Mesendoderm (in vitro differentiated cells): Measurements from ENCODE around the gene ATPAF1.
A peak's percentile ranks its signal among the peaks of the same experiment; 100 is the strongest.

ENCODE experiments used
- DNase-seq: peaks from one replicate; pipeline ENCODE4 v3.0.0; 2013
- H2AK5ac ChIP-seq: 2 replicates; pipeline ENCODE4 v1.6.1; 2013; ENCODE audit warnings: low read length, inconsistent platforms
- H2BK120ac ChIP-seq: 2 replicates; pipeline ENCODE4 v1.6.1; 2013; ENCODE audit warnings: low read depth, mild to moderate bottlenecking, low read length, moderate library complexity, mixed read lengths
- H2BK15ac ChIP-seq: replicated peaks from 2 replicates; pipeline ENCODE4 v1.6.1; 2013; ENCODE audit warnings: low read depth, mild to moderate bottlenecking, moderate library complexity
- H2BK5ac ChIP-seq: 2 replicates; pipeline ENCODE4 v1.6.1; 2013; ENCODE audit warnings: low read length, inconsistent platforms
- H3K18ac ChIP-seq: 2 replicates; pipeline ENCODE4 v1.6.1; 2013; ENCODE audit warnings: mild to moderate bottlenecking, low read length, mixed read lengths
- H3K23ac ChIP-seq: one replicate; pipeline ENCODE4 v1.6.1; 2013; ENCODE audit warnings: low read length
- H3K27ac ChIP-seq: 2 replicates; pipeline ENCODE4 v1.5.1; 2013; ENCODE audit warnings: low read depth, mild to moderate bottlenecking, inconsistent platforms, low read length, moderate library complexity
- H3K27me3 ChIP-seq: 2 replicates; pipeline ENCODE4 v1.6.1; 2013; ENCODE audit warnings: low read length, control low read depth, mild to moderate bottlenecking, inconsistent platforms; ENCODE audit not compliant: insufficient read depth, poor library complexity
- H3K36me3 ChIP-seq: 2 replicates; pipeline ENCODE4 v1.6.1; 2013; ENCODE audit warnings: low read length, inconsistent platforms; ENCODE audit not compliant: control insufficient read depth, insufficient read depth
- H3K4ac ChIP-seq: one replicate; pipeline ENCODE4 v1.6.1; 2013; ENCODE audit warnings: low read depth, mild to moderate bottlenecking, low read length, moderate library complexity
- H3K4me1 ChIP-seq: 2 replicates; pipeline ENCODE4 v1.6.1; 2013; ENCODE audit warnings: low read depth, low read length, inconsistent platforms; ENCODE audit not compliant: control insufficient read depth
- H3K4me2 ChIP-seq: 2 replicates; pipeline ENCODE4 v1.6.1; 2013; ENCODE audit warnings: low read length
- H3K4me3 ChIP-seq: 2 replicates; pipeline ENCODE4 v1.5.1; 2013; ENCODE audit warnings: mild to moderate bottlenecking, low read length
- H3K56ac ChIP-seq: one replicate; pipeline ENCODE4 v1.6.1; 2013; ENCODE audit warnings: low read length
- H3K79me1 ChIP-seq: 2 replicates; pipeline ENCODE4 v1.6.1; 2013; ENCODE audit warnings: low read length, inconsistent platforms
- H3K79me2 ChIP-seq: 2 replicates; pipeline ENCODE4 v1.6.1; 2013; ENCODE audit warnings: mild to moderate bottlenecking, low read length; ENCODE audit not compliant: control insufficient read depth, insufficient read depth
- H3K9ac ChIP-seq: 2 replicates; pipeline ENCODE4 v1.6.1; 2013; ENCODE audit warnings: low read length, inconsistent platforms
- H4K5ac ChIP-seq: one replicate; pipeline ENCODE4 v1.6.1; 2013; ENCODE audit warnings: low read length
- H4K8ac ChIP-seq: one replicate; pipeline ENCODE4 v1.6.1; 2013; ENCODE audit warnings: low read depth, mild to moderate bottlenecking, control low read depth, low read length, moderate library complexity
- WGBS: extraction: QIAGEN DNeasy Blood & Tissue Kit; methylation state at CpG from one replicate; pipeline ENCODE4 v1.1.7; 2013; ENCODE audit warnings: low lambda C conversion rate, missing lambda C conversion rate; ENCODE audit not compliant: insufficient coverage; ENCODE audit errors: extremely low coverage; 5-methylcytosine and 5-hydroxymethylcytosine counted together

ATPAF1 gene

DNA sequence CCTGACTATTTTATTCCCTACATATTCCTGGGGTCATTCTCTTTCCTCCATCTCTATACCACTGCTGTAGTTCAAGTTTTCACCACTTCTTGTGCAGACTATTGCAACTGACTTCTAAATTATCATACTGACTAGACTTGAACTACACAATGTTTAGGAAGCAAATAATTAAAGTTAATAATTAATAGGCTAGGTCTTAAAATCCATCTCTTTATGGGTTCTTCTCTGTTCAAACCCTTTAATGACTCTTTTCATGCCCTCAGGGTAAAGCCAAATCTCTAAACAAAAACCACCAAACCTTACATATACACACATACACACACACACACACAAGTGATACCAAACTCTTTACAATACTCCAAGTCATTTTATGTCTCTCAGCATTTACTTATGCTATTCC, 29.2 kb downstream of the ATPAF1 start:
- no peak for DNase-seq
- H3K79me2 ChIP-seq = no peaks in the 10 kb centered on the region
- no peaks in the 10 kb centered on the region for H3K4me1 ChIP-seq
- no peak overlapping the region for H3K4ac ChIP-seq
- H3K23ac ChIP-seq = no peak overlapping the region
- no peaks in the 10 kb centered on the region for H3K36me3 ChIP-seq
- H3K9ac ChIP-seq = no peak overlapping the region
- H4K5ac ChIP-seq = no peak overlapping the region
- no peak overlapping the region for H2BK15ac ChIP-seq
- H4K8ac ChIP-seq = no peak overlapping the region
- no peak overlapping the region for H3K56ac ChIP-seq
- no peak overlapping the region for H2AK5ac ChIP-seq
- H3K27me3 ChIP-seq = no peaks in the 10 kb centered on the region
- H2BK5ac ChIP-seq = no peak overlapping the region
- no peaks in the 10 kb centered on the region for H3K79me1 ChIP-seq
- H3K18ac ChIP-seq = no peak overlapping the region
- no peak overlapping the region for H3K4me3 ChIP-seq
- no peak overlapping the region for H3K27ac ChIP-seq
- no peak overlapping the region for H3K4me2 ChIP-seq
- H2BK120ac ChIP-seq = no peak overlapping the region

DNA sequence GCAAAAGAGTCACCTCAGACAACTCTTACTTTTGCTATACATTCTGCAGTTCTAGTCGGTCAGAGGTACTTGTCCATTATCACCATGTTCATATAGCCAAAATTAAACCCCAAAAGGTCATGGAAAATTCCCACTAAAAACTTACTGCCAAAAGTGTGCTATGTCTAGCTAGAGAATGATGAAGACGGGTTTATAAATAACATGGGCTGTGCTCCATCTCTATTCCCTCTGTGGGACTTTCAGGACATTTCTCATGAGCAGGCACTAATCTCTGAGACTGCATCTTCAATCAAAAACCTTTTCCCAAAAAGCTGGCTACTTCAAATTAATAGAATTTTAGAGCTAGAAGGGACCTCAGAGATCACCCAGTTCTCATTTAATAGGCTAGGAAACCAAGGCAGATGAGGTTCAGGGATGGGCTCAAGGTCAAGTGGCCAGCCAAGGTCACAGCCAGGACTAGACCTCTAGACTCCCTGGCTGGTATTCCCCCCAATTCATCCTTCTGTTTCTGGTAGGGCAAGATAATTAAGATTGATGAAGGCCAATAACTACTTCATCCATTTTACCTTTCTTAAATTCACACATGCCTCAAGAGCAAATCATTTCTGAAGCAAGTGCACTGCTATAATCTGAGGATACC, 30.6 kb downstream of the ATPAF1 start:
- H3K4ac ChIP-seq = no peak overlapping the region
- no peak overlapping the region for H3K18ac ChIP-seq
- no peak overlapping the region for H3K9ac ChIP-seq
- no peak overlapping the region for H4K8ac ChIP-seq
- H3K27ac ChIP-seq = no peak overlapping the region
- no peaks in the 10 kb centered on the region for H3K79me2 ChIP-seq
- H3K56ac ChIP-seq = no peak overlapping the region
- no peaks in the 10 kb centered on the region for H3K36me3 ChIP-seq
- no CpG with 5 or more reads among the region's 2 CpGs for WGBS
- DNase-seq = no peak
- H3K23ac ChIP-seq = no peak overlapping the region
- no peak overlapping the region for H2AK5ac ChIP-seq
- no peak overlapping the region for H4K5ac ChIP-seq
- H3K4me2 ChIP-seq = no peak overlapping the region
- H3K4me1 ChIP-seq = no peaks in the 10 kb centered on the region
- no peaks in the 10 kb centered on the region for H3K27me3 ChIP-seq
- H3K4me3 ChIP-seq = no peak overlapping the region
- H2BK120ac ChIP-seq = no peak overlapping the region
- no peak overlapping the region for H2BK15ac ChIP-seq
- H2BK5ac ChIP-seq = no peak overlapping the region
- no peaks in the 10 kb centered on the region for H3K79me1 ChIP-seq

DNA sequence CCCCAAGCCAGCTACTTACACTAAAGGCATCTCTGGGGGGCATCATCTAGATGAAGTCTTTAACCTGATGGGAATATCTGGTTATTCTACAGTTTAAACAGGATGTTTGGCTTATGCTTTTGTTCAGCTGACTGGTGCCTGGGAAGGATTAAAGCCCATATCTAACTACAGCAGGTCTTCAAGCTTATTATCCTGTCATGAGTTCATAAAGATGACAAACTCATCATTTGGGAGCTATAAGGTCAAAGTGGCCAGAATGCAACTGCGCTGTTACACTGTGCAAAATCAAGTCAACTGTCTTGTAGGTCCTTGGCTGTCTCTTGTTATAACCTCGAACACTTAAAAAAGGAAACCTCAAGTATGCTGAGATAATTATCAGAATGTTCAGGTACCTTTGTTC, 33.0 kb downstream of the ATPAF1 start:
- Histone ChIP-seq H3K4me3 (no peak overlapping the region), H3K4ac (no peak overlapping the region), H3K9ac (no peak overlapping the region), H2BK5ac (no peak overlapping the region), H3K18ac (no peak overlapping the region), H2BK120ac (no peak overlapping the region), H3K23ac (no peak overlapping the region), H3K27me3 (no peaks in the 10 kb centered on the region), H4K5ac (no peak overlapping the region), H2AK5ac (no peak overlapping the region), H3K79me2 (no peaks in the 10 kb centered on the region), H3K79me1 (no peaks in the 10 kb centered on the region), H3K27ac (no peak overlapping the region), H3K4me1 (no peaks in the 10 kb centered on the region), H3K36me3 (no peaks in the 10 kb centered on the region), H3K56ac (no peak overlapping the region), H4K8ac (no peak overlapping the region), H3K4me2 (no peak overlapping the region), H2BK15ac (no peak overlapping the region)
- no CpG with 5 or more reads among the region's 2 CpGs for WGBS
- no peak for DNase-seq

DNA sequence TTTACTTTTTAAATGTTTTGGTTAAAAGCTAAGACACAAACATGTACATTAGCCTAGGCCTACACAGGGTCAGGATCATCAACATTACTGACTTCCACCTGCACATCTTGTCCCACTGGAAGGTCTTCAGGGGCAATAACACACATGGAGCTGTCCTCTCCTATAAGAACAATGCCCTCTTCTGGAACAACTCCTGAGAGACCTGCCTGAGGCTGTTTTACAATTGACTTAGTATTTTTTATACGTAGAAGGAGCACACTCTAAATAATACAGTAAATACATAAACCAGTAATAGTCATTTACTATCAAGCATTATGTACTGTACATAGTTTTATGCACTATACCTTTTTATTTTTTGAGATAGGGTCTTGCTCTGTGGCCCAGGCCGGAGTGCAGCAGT, 37.4 kb downstream of the ATPAF1 start:
- no peak overlapping the region for H2BK120ac ChIP-seq
- no peak overlapping the region for H3K23ac ChIP-seq
- H3K4ac ChIP-seq = no peak overlapping the region
- H3K27ac ChIP-seq = no peak overlapping the region
- no peaks in the 10 kb centered on the region for H3K79me1 ChIP-seq
- H4K8ac ChIP-seq = no peak overlapping the region
- no peak overlapping the region for H3K9ac ChIP-seq
- H3K36me3 ChIP-seq = no peaks in the 10 kb centered on the region
- H4K5ac ChIP-seq = no peak overlapping the region
- H3K18ac ChIP-seq = no peak overlapping the region
- no peaks in the 10 kb centered on the region for H3K4me1 ChIP-seq
- no peak overlapping the region for H2BK5ac ChIP-seq
- no peak overlapping the region for H3K56ac ChIP-seq
- H2BK15ac ChIP-seq = no peak overlapping the region
- H3K4me2 ChIP-seq = no peak overlapping the region
- H3K4me3 ChIP-seq = no peak overlapping the region
- no peak for DNase-seq
- no CpG with 5 or more reads among the region's 2 CpGs for WGBS
- H2AK5ac ChIP-seq = no peak overlapping the region
- H3K79me2 ChIP-seq = no peaks in the 10 kb centered on the region
- H3K27me3 ChIP-seq = no peaks in the 10 kb centered on the region

DNA sequence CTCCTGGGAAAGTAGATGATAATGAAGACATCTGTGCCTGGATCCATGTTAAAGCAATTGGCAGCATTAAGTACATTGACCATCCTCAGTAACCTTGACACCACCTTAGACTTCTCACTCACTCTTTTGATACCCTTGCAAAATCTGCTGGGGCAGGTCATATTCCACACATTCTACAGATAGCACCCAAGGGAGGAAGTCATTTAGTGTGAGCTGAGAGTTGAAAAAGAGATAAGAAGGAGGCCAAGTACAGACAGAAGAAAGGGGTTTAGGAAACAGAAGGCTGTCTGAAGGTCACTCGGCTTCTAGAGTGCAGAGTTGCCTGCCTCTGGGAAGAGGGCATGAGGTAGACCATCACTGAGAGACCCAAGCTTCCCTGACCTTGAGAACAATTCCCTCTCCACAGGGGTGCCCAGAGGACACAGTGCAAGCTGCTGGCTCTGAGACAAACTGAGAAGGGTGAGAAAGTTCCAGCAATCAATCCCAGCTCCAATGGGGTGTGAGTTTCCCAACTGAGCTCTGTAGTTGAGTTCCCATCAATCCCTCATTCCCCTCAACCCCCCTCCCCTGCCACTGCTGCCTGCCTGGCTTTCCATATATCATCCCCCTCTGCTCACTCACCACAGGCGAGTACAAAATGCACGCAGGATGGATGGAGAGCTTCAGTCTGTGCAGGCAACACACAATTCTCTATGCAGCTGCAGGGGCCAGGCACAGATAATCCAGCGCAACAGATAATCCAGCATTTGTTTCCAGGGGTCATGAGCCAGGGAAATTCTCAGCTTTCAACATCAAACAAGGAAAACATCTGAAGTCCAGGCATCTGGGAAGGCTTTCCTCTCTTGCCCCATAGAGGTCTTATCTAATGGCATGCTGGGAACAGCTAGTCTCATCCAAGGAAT, 44.2 kb downstream of the ATPAF1 start:
- H3K4ac ChIP-seq = no peak overlapping the region
- no peak overlapping the region for H3K4me2 ChIP-seq
- H3K27ac ChIP-seq = no peak overlapping the region
- H4K5ac ChIP-seq = no peak overlapping the region
- no peaks in the 10 kb centered on the region for H3K79me1 ChIP-seq
- WGBS = no CpG with 5 or more reads among the region's 4 CpGs
- no peak overlapping the region for H2AK5ac ChIP-seq
- H3K56ac ChIP-seq = no peak overlapping the region
- H2BK15ac ChIP-seq = no peak overlapping the region
- DNase-seq = peak; percentile 58
- H3K18ac ChIP-seq = no peak overlapping the region
- H4K8ac ChIP-seq = no peak overlapping the region
- no peaks in the 10 kb centered on the region for H3K36me3 ChIP-seq
- no peak overlapping the region for H2BK120ac ChIP-seq
- H3K23ac ChIP-seq = no peak overlapping the region
- H3K27me3 ChIP-seq = no peaks in the 10 kb centered on the region
- no peaks in the 10 kb centered on the region for H3K4me1 ChIP-seq
- H3K9ac ChIP-seq = no peak overlapping the region
- no peaks in the 10 kb centered on the region for H3K79me2 ChIP-seq
- no peak overlapping the region for H3K4me3 ChIP-seq
- no peak overlapping the region for H2BK5ac ChIP-seq
